Pericardium fibroblast (primary cell): ENCODE measurements around the gene ATP2B3. TPM values are rescaled to one million over a fixed set of nuclear protein-coding genes. Genes with fewer than 3 reads are reported as not detected.

ENCODE experiments used
- total RNA-seq: library from RNA; depleted of rRNA; stranded (reverse); fragments of >200 nt; gene quantifications from 2 replicates; pipeline ENCODE4 v1.2.3, GENCODE V29; 2015

The ATP2B3 gene
- not detected in 2 replicates for total RNA-seq

DNA sequence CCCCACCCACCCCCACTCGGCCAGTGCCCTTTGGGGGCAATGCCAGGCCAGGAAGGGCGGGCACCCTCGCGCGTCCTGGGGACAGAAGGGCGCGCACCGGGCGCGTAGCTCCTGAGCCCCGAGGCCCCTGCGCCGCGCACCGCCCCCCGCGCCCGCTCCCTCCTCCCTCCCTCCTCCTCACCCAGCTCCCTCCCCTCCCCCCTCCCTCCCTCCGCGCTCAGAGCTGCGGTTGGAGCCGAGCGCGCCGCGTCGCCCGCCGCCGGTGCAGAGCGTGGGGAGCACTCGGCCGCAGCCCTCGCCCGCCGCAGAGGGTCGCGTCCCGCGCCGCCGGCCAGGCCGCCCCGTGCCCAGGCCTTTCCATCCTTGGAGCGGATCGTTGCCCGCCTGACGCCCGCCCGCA, at the start of gene ATP2B3:
Gene ATP2B3 (plus strand): TSS at position 220 of the 400 bp plus-strand sequence. CDS start 18,606 bp downstream, outside the sequence.

DNA sequence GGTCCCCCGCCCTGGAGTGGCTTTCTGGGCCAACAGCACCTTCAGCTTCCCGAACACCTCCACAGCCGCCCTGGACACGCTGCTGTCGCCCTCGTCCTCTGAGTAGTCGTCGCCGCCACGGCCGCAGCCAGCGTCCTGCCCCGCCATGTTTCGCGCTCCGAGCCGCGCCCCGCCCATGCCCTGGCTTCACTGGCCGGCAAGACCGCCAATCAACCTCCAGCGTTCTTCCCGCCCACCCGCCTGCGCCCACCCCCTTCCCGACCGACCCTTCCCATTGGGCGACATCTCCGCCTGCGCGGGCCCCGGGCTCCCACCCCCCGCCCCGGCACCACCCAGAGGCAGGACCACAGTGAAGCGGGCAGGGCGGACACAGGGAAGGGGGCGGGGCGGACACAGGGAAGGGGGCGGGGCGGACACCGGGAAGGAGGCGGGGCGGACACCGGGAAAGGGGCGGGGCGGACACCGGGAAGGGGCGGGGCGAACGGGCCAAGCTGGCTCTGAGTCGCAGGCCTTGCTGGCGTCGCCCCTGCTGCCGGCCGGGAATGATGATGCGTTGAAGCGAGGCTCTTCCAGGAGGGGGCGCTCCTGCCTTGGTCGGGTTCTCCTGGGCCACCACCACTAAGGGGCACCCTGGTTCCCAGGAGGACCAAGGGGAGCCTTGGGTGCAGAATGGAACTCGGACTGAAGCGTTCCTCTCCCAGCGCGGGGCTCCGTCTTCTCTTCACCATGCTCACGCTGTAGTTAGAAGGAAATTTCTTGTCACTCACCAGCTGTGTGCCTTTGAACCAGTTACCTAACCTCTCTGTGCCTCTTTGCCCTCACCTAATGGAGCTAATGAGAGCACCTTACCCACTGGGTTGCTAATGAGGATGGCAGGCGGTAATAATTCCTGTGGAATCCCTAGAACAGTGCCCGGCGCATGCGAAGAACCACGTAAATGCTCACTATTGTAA, 46.8 kb upstream of the ATP2B3 start, which contains the start of gene HAUS7:
Gene HAUS7 (minus strand): TSS at position 166 of the 953 bp plus-strand sequence. CDS start 19 bp downstream, at position 147.

GRCh38 chrX:153494541-153495361, 22.7 kb upstream of the ATP2B3 start, which contains the start of gene BGN:
TSS of gene BGN (plus strand) at chrX:153494980. CDS start at chrX:153504632, 9,652 bp downstream.

GRCh38 chrX:153598541-153599191, 81.2 kb downstream of the ATP2B3 start, which contains the start of gene CCNQ:
TSS of gene CCNQ (minus strand) at chrX:153599139. CDS start at chrX:153599073, 66 bp downstream.

Other genes starting within 250 kb of the ATP2B3 start
- gene PNMA6F, start 195.9 kb upstream of the ATP2B3 start, total RNA-seq = not detected in 2 replicates
- 10.3 and 10.6 TPM in 2 replicates for gene ZNF275, start 183.5 kb upstream of the ATP2B3 start, total RNA-seq
- gene PNMA6E, start 116.3 kb upstream of the ATP2B3 start, total RNA-seq = not detected in 2 replicates
- gene ZFP92, start 106.2 kb upstream of the ATP2B3 start, total RNA-seq = 0.09 and 0.58 TPM in 2 replicates
- gene TREX2, start 71.6 kb upstream of the ATP2B3 start, total RNA-seq = 6.0 and 13.3 TPM in 2 replicates
- gene HAUS7, start 47.1 kb upstream of the ATP2B3 start, total RNA-seq = 5.2 and 19.1 TPM in 2 replicates
- 135 and 164 TPM in 2 replicates for gene BGN, start 22.7 kb upstream of the ATP2B3 start, total RNA-seq
- 16.0 and 33.4 TPM in 2 replicates for gene CCNQ, start 81.5 kb downstream of the ATP2B3 start, total RNA-seq
- gene DUSP9, start 129.6 kb downstream of the ATP2B3 start, total RNA-seq = 0.93 TPM in 1 of 2 replicates, not detected in the other
- 0.09 and 0.35 TPM in 2 replicates for gene PNCK, start 156.2 kb downstream of the ATP2B3 start, total RNA-seq
- gene SLC6A8, start 170.3 kb downstream of the ATP2B3 start, total RNA-seq = 22.1 and 24.0 TPM in 2 replicates
- gene BCAP31, start 206.7 kb downstream of the ATP2B3 start, total RNA-seq = 79.2 and 110 TPM in 2 replicates
- gene ABCD1, start 207.2 kb downstream of the ATP2B3 start, total RNA-seq = 12.9 and 16.3 TPM in 2 replicates
- gene PLXNB3, start 246.6 kb downstream of the ATP2B3 start, total RNA-seq = 1.6 and 7.5 TPM in 2 replicates